SK-N-SH treated with all-trans-retinoic acid at 6 μM for 48 hours (cell line): Measurements from ENCODE around the gene USE1.

Source experiments
- ATAC-seq: fragments of 200-7000 bp; cut with Tn5 transposase; 3 replicates; pipeline ENCODE4 v1.9.1; 2020; ENCODE audit warnings: mild to moderate bottlenecking, moderate library complexity
- ARNTL ChIP-seq: fragments of 450-650 bp; formaldehyde crosslinking; IDR thresholded peaks from 2 replicates; pipeline ENCODE4 v1.5.0; 2020; ENCODE audit warnings: low read depth, mild to moderate bottlenecking, moderate library complexity, borderline replicate concordance
- BACH2 ChIP-seq: fragments of 250-450 bp; sonication (Bioruptor Pico); IDR thresholded peaks from 2 replicates; pipeline ENCODE4 v1.9.0; 2021; ENCODE audit warnings: mild to moderate bottlenecking, borderline replicate concordance
- CREB5 ChIP-seq: fragments of 250-450 bp; sonication (Bioruptor Pico); IDR thresholded peaks from 2 replicates; pipeline ENCODE4 v1.5.1; 2020; ENCODE audit warnings: low read depth, mild to moderate bottlenecking, moderate library complexity
- CSDC2 ChIP-seq: fragments of 250-450 bp; sonication (Bioruptor Pico); IDR thresholded peaks from 2 replicates; pipeline ENCODE4 v1.5.0; 2020; ENCODE audit warnings: mild to moderate bottlenecking, moderate library complexity
- CSRNP3 ChIP-seq: fragments of 250-450 bp; sonication (Bioruptor Pico); IDR thresholded peaks from 2 replicates; pipeline ENCODE4 v1.5.1; 2021; ENCODE audit warnings: mild to moderate bottlenecking, moderate library complexity
- ESRRG ChIP-seq: fragments of 250-450 bp; sonication (Bioruptor Pico); IDR thresholded peaks from 2 replicates; pipeline ENCODE4 v1.6.1; 2021; ENCODE audit warnings: mild to moderate bottlenecking
- GLIS3 ChIP-seq: fragments of 250-450 bp; sonication (Bioruptor Pico); IDR thresholded peaks from 2 replicates; pipeline ENCODE4 v1.5.0; 2020; ENCODE audit warnings: mild to moderate bottlenecking, moderate library complexity
- ISL1 ChIP-seq: fragments of 250-450 bp; sonication (Bioruptor Pico); IDR thresholded peaks from 2 replicates; pipeline ENCODE4 v2.1.2; 2022; ENCODE audit warnings: mild to moderate bottlenecking, moderate library complexity
- OSR1 ChIP-seq: fragments of 250-450 bp; sonication (Bioruptor Pico); IDR thresholded peaks from 2 replicates; pipeline ENCODE4 v1.8.0; 2022; ENCODE audit warnings: moderate library complexity, mild to moderate bottlenecking, inconsistent platforms
- PATZ1 ChIP-seq: fragments of 250-450 bp; sonication (Bioruptor Pico); IDR thresholded peaks from 2 replicates; pipeline ENCODE4 v1.8.0; 2020; ENCODE audit warnings: mild to moderate bottlenecking, moderate library complexity, borderline replicate concordance
- POU6F1 ChIP-seq: fragments of 250-450 bp; sonication (Bioruptor Pico); IDR thresholded peaks from 2 replicates; pipeline ENCODE4 v1.8.0; 2021; ENCODE audit warnings: low read depth, mild to moderate bottlenecking, moderate library complexity, borderline replicate concordance
- RARB ChIP-seq: fragments of 250-450 bp; sonication (Bioruptor Pico); IDR thresholded peaks from 2 replicates; pipeline ENCODE4 v1.8.0; 2021; ENCODE audit warnings: mild to moderate bottlenecking, moderate library complexity
- SNAI2 ChIP-seq: fragments of 250-450 bp; sonication (Bioruptor Pico); IDR thresholded peaks from 2 replicates; pipeline ENCODE4 v1.5.0; 2020; ENCODE audit warnings: mild to moderate bottlenecking, moderate library complexity
- TSHZ2 ChIP-seq: fragments of 250-450 bp; sonication (Bioruptor Pico); IDR thresholded peaks from 2 replicates; pipeline ENCODE4 v1.5.0; 2020; ENCODE audit warnings: mild to moderate bottlenecking, moderate library complexity
- ZC3H10 ChIP-seq: fragments of 250-450 bp; sonication (Bioruptor Pico); IDR thresholded peaks from 2 replicates; pipeline ENCODE4 v1.5.1; 2021; ENCODE audit warnings: mild to moderate bottlenecking, moderate library complexity
- ZFP3 ChIP-seq: fragments of 250-450 bp; sonication (Bioruptor Pico); IDR thresholded peaks from 2 replicates; pipeline ENCODE4 v1.5.0; 2020; ENCODE audit warnings: mild to moderate bottlenecking, moderate library complexity
- ZNF565 ChIP-seq: fragments of 450-650 bp; formaldehyde crosslinking; conservative IDR thresholded peaks from 2 replicates; pipeline ENCODE4 v1.5.0; 2020; ENCODE audit warnings: low read depth, mild to moderate bottlenecking, moderate library complexity
- ZNF70 ChIP-seq: fragments of 450-650 bp; formaldehyde crosslinking; IDR thresholded peaks from 2 replicates; pipeline ENCODE4 v1.5.0; 2020; ENCODE audit warnings: mild to moderate bottlenecking, moderate library complexity
- ZNF8 ChIP-seq: fragments of 450-650 bp; formaldehyde crosslinking; IDR thresholded peaks from 2 replicates; pipeline ENCODE4 v1.5.0; 2020; ENCODE audit warnings: mild to moderate bottlenecking, moderate library complexity

USE1 gene

GRCh38 chr19:17226002-17226933, 11.1 kb downstream of the USE1 start, which contains the start of gene OCEL1:
TSS of gene OCEL1 (plus strand) at chr19:17226226. CDS start at chr19:17226248, 22 bp downstream.
- TF ChIP-seq RARB (CRISPR knock-in tag): no peak
- TF ChIP-seq ZNF565 (CRISPR knock-in tag): no peak
- TF ChIP-seq SNAI2 (CRISPR knock-in tag): no peak
- no peak for TF ChIP-seq ISL1 (CRISPR knock-in tag)
- TF ChIP-seq PATZ1: 0 out of 2 replicates have a peak, but pooled peaks have one; percentile 46
- no peak for TF ChIP-seq ZNF8 (CRISPR knock-in tag)
- ATAC-seq: peak; percentile 95

- ATAC-seq: no peak
- TF ChIP-seq POU6F1 (CRISPR knock-in tag) (no peak), ARNTL (CRISPR knock-in tag) (no peak), ZC3H10 (CRISPR knock-in tag) (no peak), RARB (CRISPR knock-in tag) (no peak), GLIS3 (no peak), TSHZ2 (no peak), OSR1 (CRISPR knock-in tag) (no peak), ZFP3 (CRISPR knock-in tag) (no peak), CSDC2 (no peak), ZNF70 (CRISPR knock-in tag) (no peak), ZNF565 (CRISPR knock-in tag) (no peak), BACH2 (no peak), ESRRG (CRISPR knock-in tag) (no peak), CREB5 (CRISPR knock-in tag) (no peak), CSRNP3 (CRISPR knock-in tag) (no peak), PATZ1 (no peak)
These were observed 12.7 kb downstream of the USE1 start for GRCh38 chr19:17227798-17228367.
